ENCODE data around the gene ADSL. TPM values are rescaled to one million over a fixed set of nuclear protein-coding genes. Genes with fewer than 3 reads are reported as not detected.
A peak's percentile ranks its signal among the peaks of the same experiment; 100 is the strongest.

Gene ADSL
- total RNA-seq, 3 donors from 2014 or later, result 34.0 to 48.1 (median 42.8) TPM

GRCh38 chr22:40323681-40324171 is 22.6 kb upstream of the ADSL start:
- no peak for TF ChIP-seq CTCF (IDR thresholded peaks at IDR 0.05)
- H3K36me3 ChIP-seq (ENCODE audit: low read depth), result peaks cover 6% of the 10 kb centered on the region
- no peak overlapping the region for H3K4me3 ChIP-seq
- ATAC-seq (peak; percentile 48), DNase-seq (no peak)
- intact Hi-C loops (cut with DNase I, micrococcal nuclease), result no loop called here
- H3K4me1 ChIP-seq (ENCODE audit: low read depth), result no peaks in the 10 kb centered on the region
- H3K9me3 ChIP-seq, result no peaks in the 10 kb centered on the region

GRCh38 chr22:40324468-40325305 is 21.6 kb upstream of the ADSL start:
- peak; percentile 77 for ATAC-seq
- no peak for TF ChIP-seq CTCF (IDR thresholded peaks at IDR 0.05)
- no peaks in the 10 kb centered on the region for H3K9me3 ChIP-seq
- H3K36me3 ChIP-seq (ENCODE audit: low read depth), result peaks cover 6% of the 10 kb centered on the region
- DNase-seq, result peak in 1 of 3 donors; percentile 65
- H3K4me1 ChIP-seq (ENCODE audit: low read depth), result no peaks in the 10 kb centered on the region
- H3K4me3 ChIP-seq, result no peak overlapping the region
- intact Hi-C loops (cut with DNase I, micrococcal nuclease), result no loop called here

GRCh38 chr22:40325315-40325714 is 21.0 kb upstream of the ADSL start:
- peaks cover 6% of the 10 kb centered on the region for H3K36me3 ChIP-seq (ENCODE audit: low read depth)
- intact Hi-C loops (cut with DNase I, micrococcal nuclease), result no loop called here
- no peak for TF ChIP-seq CTCF (IDR thresholded peaks at IDR 0.05)
- H3K4me1 ChIP-seq (ENCODE audit: low read depth), result no peaks in the 10 kb centered on the region
- H3K4me3 ChIP-seq, result no peak overlapping the region
- no peaks in the 10 kb centered on the region for H3K9me3 ChIP-seq
- ATAC-seq (peak; percentile 24), DNase-seq (no peak)

GRCh38 chr22:40326905-40327735 is 19.2 kb upstream of the ADSL start:
- ATAC-seq, result no peak
- intact Hi-C loops (cut with DNase I, micrococcal nuclease), result no loop called here
- H3K4me3 ChIP-seq, result no peak overlapping the region

More at GRCh38 chr22:40326905-40327735, 19.2 kb upstream of the ADSL start:
- H3K4me1 ChIP-seq (ENCODE audit: low read depth), result no peaks in the 10 kb centered on the region
- no peaks in the 10 kb centered on the region for H3K36me3 ChIP-seq (ENCODE audit: low read depth)
- no peak for TF ChIP-seq CTCF (IDR thresholded peaks at IDR 0.05)
- H3K9me3 ChIP-seq, result no peaks in the 10 kb centered on the region
- no peak for DNase-seq

Measured in mucosa of descending colon (tissue), 3 donors.